T-helper 1 cell treated with Interleukin-12 subunit alpha and Interleukin-12 subunit beta and Interleukin-4 antibody, amounts not matched to agents 30 μg/mL and 1 μg/mL, for 36 hours (primary cell): ENCODE results near the gene SRA1.

Source experiments
- H3K27ac Mint-ChIP-seq: one replicate; pipeline ENCODE4 v1.8.0; 2021; ENCODE audit warnings: mild to moderate bottlenecking, mixed read lengths
- H3K27me3 Mint-ChIP-seq: one replicate; pipeline ENCODE4 v1.8.0; 2021; ENCODE audit warnings: low read depth, mixed read lengths
- H3K36me3 Mint-ChIP-seq: one replicate; pipeline ENCODE4 v1.8.0; 2021; ENCODE audit warnings: low read depth, mixed read lengths
- H3K4me1 Mint-ChIP-seq: one replicate; pipeline ENCODE4 v1.8.0; 2021; ENCODE audit warnings: low read depth, mixed read lengths
- H3K4me3 Mint-ChIP-seq: one replicate; pipeline ENCODE4 v1.8.0; 2021; ENCODE audit warnings: mild to moderate bottlenecking, moderate library complexity, mixed read lengths
- H3K9me3 Mint-ChIP-seq: one replicate; pipeline ENCODE4 v1.8.0; 2021; ENCODE audit warnings: mixed read lengths

Gene SRA1

DNA sequence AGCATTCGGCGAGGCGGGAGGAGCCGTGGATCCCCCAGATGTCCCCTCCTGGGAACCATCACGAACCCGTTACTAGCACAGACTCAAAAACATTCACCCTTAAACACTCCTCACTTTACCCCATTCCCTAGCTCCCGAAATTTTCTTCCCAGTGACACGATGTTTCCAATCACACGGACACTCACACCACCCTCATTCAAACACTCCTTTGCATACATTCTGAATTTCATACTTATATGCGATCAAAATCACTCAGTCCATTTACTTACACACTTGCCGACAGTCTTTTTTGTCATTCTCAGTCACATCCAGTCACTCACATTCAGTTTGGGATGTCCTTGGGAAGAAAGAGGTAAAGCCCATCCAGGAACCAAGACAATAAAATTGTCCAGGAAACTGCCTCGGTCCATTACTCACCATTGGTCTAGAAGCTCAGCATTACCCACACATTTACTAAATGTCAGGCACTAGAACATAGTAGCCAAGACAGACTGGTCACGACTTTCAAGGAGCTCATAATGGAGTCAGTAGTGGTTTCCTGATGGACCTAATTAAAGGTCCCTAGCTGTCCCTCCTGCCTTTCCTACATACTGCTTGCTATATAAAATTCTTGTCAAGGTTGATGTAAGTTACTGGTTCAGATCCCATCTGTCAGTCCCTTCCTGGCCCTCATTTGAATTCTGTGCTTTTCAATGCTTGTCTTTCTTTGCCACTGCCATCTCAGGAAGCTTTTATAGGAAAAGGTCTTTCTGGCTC is 7.9 kb upstream of the SRA1 start:
- H3K27ac Mint-ChIP-seq = peak overlapping the region; percentile 94
- H3K36me3 Mint-ChIP-seq = peaks cover 31% of the 10 kb centered on the region
- peak overlapping the region; percentile 95 for H3K4me3 Mint-ChIP-seq
- H3K27me3 Mint-ChIP-seq = no peaks in the 10 kb centered on the region
- no peaks in the 10 kb centered on the region for H3K9me3 Mint-ChIP-seq
- H3K4me1 Mint-ChIP-seq = peaks cover 42% of the 10 kb centered on the region

DNA sequence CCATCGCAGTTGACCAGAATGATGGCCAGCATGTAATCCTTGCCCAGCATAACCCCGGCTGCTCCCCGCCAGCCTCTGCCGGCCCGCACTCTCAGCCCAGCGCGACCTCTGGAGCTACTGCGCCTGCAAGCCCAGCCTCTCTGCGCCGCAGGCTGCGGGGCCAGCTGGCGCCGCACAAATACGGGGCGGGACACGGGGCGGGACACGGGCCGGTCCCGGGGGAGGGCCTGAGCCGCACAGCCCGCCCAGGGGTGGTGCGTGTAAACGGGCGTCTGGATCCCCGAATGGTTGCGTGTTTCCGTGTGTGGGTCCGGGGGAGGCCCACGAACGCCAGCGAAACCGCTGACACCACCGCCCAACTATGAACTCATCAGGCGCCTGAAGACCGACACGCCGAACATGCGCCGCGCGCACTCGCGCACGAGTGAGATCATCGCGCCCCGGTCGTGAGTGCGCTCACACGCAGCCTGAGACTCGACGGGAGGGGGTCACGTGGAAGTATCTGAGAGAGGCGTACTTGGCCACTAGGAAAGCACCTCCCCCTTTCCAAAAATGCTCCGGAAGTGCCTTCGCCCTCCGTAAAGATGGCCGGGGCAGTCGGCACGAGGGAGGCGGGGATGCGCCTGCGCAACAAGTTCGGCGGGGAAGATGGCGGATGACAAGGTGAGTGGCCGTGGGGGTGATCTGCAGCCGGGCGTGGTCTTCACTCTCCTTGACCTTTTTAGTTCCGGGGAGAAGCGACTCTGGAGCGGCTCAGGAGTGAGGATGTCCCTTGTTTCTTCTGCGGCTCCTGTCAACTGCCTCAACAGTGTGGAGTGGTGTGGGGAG is 7.1 kb upstream of the SRA1 start, which contains the start of the genes APBB3 and SLC35A4:
Gene APBB3 (minus strand): TSS at position 403 of the 828 bp plus-strand sequence. CDS start 353 bp downstream, at position 50.
Gene SLC35A4 (plus strand): TSS at position 633 of the 828 bp plus-strand sequence. CDS start 2,342 bp downstream, outside the sequence.
- H3K9me3 Mint-ChIP-seq = no peaks in the 10 kb centered on the region
- no peaks in the 10 kb centered on the region for H3K27me3 Mint-ChIP-seq
- peak within 1 kb of the TSS; percentile 94 for H3K27ac Mint-ChIP-seq
- H3K4me3 Mint-ChIP-seq = peak within 1 kb of the TSS; percentile 95
- H3K4me1 Mint-ChIP-seq = peaks cover 37% of the 10 kb centered on the region
- H3K36me3 Mint-ChIP-seq = peaks cover 32% of the 10 kb centered on the region

DNA sequence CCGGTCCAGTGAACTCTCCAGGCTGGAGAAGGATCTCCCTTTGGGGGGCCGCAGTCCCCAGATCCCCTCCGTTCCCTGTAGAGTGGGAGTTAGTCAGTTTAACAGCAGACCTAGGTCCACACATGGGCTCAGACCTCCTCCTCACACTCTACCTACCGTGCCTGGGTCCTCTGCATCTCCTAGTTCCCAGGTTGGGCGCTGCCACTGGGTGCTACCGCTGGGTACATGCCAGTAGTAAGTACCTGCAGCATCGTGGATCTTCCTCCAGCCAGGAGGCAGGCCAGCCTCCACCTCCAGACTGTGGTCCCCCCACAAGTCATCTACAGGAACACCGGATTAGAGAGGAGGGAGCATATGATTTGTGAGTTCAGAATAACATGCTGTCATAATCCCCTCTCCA is 6.3 kb upstream of the SRA1 start:
- peak overlapping the region; percentile 92 for H3K27ac Mint-ChIP-seq

DNA sequence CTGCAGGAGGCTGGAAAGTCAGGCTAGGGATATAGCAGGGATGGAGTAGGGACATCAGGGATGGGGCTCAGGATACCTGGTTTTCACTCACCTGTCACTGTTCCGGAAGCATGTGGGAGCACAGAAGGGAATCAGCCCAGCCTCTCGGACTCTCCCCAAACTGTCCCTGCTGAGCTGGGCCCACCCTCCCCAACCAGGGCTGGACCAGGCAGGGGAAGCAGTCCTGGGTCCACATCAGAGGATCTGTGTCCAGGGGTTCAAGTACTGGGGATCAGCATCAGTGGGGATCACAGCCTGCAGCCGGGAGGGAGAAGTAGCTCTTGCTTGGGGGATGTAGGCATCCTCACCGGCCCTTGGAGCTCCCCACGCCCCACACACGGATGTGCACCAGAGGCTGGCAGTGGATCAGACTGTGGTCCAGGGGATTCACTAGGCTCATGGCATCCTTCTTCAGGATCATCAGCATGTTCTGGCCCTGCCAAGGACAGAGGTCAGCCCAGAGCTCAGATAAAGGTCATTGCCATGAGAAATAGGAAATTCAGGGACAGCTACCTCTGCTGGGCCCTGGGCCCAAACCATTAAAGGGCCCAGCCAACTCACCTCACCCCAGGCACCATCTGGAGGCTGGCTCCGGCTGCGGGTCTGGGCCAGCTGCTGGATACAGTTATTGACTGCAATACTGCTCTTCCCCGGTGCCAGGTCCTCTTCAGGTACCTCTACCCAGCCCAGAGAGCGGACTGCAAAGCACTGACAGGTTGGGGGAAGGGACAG is 4.7 kb upstream of the SRA1 start:
- H3K4me3 Mint-ChIP-seq = no peak overlapping the region
- H3K9me3 Mint-ChIP-seq = no peaks in the 10 kb centered on the region
- H3K4me1 Mint-ChIP-seq = peaks cover 35% of the 10 kb centered on the region
- no peak overlapping the region for H3K27ac Mint-ChIP-seq
- peaks cover 19% of the 10 kb centered on the region for H3K36me3 Mint-ChIP-seq
- H3K27me3 Mint-ChIP-seq = no peaks in the 10 kb centered on the region

More for the DNA sequence above, 6.3 kb upstream of the SRA1 start:
- Mint-ChIP-seq H3K4me1 (peaks cover 34% of the 10 kb centered on the region), H3K4me3 (peak overlapping the region; percentile 95), H3K27me3 (no peaks in the 10 kb centered on the region), H3K9me3 (no peaks in the 10 kb centered on the region), H3K36me3 (peaks cover 30% of the 10 kb centered on the region)

DNA sequence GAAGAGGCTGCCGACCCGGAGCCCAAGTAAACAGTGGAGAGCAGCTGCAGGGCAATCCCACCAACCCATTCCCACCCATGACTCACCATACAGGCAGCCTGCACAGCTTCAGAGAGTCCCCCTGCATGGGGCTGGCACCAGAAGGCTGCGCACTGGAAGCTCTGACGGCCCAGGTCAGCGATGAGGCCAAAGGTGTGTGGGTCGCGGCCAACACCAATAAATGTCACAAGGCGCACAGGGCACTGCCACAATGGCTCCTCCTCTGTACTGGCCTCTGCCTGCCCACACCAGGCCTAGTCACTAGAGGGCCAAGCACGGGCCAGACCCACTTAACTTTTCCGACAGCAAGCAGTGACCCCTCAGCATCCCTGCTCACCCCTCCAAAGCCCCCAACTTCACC is 3.0 kb upstream of the SRA1 start:
- Mint-ChIP-seq H3K36me3 (peaks cover 18% of the 10 kb centered on the region), H3K27me3 (no peaks in the 10 kb centered on the region), H3K9me3 (no peaks in the 10 kb centered on the region), H3K27ac (no peak overlapping the region), H3K4me3 (no peak overlapping the region), H3K4me1 (peaks cover 38% of the 10 kb centered on the region)

DNA sequence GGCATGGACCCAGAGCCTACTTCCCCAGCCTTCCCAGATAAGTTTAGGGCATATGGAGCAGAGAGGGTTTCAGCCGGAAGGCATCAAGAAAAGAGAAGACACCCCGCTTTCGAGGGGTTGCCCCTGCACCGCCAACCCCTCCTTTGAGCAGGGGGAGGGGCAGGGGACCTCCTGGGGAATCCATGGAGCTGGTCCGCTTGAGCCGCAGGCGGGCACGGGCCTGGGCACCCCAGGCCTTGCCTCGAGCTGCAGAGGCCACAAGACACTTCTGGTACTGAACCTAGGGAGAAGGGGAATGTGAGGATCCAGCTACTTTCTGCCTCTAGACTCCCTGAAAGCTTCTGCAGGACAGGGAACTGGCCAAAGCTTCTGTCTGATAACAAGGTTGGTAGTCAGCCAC is 1.3 kb upstream of the SRA1 start:
- Mint-ChIP-seq H3K36me3 (peaks cover 19% of the 10 kb centered on the region), H3K27me3 (no peaks in the 10 kb centered on the region), H3K9me3 (no peaks in the 10 kb centered on the region), H3K4me3 (no peak overlapping the region), H3K27ac (no peak overlapping the region), H3K4me1 (peaks cover 49% of the 10 kb centered on the region)

DNA sequence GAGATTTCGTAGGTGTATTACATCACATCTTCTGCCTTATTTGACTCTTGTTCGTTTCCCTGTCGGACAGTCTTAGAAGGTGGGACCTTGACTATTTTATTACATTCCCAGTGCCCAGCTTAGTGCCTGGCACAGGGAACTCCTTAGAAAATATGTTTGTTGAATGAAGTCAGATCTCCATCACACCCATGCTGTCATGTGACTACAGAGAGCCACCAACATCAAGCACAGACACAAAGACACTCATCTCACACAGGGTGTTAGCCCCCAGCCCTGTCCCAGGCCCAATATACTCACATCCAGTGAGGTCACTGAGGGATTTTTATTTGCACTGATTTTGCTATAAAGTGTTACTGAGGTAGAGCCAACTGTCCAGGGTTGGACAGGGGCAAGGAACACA is 692 bp upstream of the SRA1 start:
- peak overlapping the region; percentile 86 for H3K4me3 Mint-ChIP-seq
- peaks cover 25% of the 10 kb centered on the region for H3K36me3 Mint-ChIP-seq
- peaks cover 51% of the 10 kb centered on the region for H3K4me1 Mint-ChIP-seq
- H3K9me3 Mint-ChIP-seq = no peaks in the 10 kb centered on the region
- no peaks in the 10 kb centered on the region for H3K27me3 Mint-ChIP-seq
- peak overlapping the region; percentile 93 for H3K27ac Mint-ChIP-seq

DNA sequence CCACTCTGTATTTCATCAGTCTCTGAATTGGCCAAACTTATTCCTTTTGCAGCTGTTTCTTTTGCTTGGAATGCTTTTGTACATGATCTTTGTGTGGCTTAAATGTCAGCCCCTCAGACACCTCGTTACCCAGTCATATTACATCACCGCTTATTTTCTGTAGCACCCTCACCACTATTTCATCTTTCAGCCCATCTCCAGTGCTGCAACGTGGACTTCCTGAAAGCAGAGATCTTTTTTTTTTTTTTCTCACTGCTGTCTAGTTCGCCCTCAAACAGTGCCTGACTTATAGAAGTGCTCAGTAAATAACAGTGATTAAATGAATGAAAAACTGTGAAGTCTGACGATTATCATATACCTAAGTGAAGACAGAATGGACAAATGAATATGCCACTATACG is 835 bp downstream of the SRA1 start:
- peak overlapping the region; percentile 86 for H3K4me3 Mint-ChIP-seq
- no peaks in the 10 kb centered on the region for H3K9me3 Mint-ChIP-seq
- H3K27me3 Mint-ChIP-seq = no peaks in the 10 kb centered on the region
- peak overlapping the region; percentile 93 for H3K27ac Mint-ChIP-seq
- H3K36me3 Mint-ChIP-seq = peaks cover 33% of the 10 kb centered on the region
- peaks cover 52% of the 10 kb centered on the region for H3K4me1 Mint-ChIP-seq

DNA sequence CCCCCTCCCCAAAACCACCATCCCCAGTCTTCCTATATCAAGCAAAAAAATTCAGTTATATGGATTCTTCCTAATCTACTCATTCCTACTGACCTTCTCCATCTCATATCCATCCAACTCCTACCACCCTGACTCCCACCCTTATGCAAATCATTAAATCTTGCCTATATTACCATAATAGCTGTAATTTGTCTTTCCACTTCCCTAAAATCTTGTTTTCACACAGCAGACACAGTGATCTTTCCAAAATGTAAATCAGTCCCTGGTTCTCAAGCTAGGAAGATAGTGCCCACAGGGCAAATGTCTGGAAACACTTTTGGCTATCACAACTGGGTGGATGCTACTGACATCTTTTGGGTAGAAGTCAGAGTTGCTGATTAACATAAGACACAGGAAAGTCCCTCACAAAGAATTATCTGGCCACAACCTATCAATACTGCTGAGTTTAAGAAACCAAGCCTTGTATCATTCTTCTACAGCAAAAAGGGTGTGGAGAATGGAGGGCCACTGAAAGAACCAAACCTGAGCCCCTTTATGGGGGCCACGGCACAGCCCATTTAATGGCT is 1.4 kb downstream of the SRA1 start:
- Mint-ChIP-seq H3K9me3 (no peaks in the 10 kb centered on the region), H3K4me3 (peak overlapping the region; percentile 86), H3K4me1 (peaks cover 54% of the 10 kb centered on the region), H3K27ac (peak overlapping the region; percentile 93), H3K27me3 (no peaks in the 10 kb centered on the region), H3K36me3 (peaks cover 34% of the 10 kb centered on the region)

DNA sequence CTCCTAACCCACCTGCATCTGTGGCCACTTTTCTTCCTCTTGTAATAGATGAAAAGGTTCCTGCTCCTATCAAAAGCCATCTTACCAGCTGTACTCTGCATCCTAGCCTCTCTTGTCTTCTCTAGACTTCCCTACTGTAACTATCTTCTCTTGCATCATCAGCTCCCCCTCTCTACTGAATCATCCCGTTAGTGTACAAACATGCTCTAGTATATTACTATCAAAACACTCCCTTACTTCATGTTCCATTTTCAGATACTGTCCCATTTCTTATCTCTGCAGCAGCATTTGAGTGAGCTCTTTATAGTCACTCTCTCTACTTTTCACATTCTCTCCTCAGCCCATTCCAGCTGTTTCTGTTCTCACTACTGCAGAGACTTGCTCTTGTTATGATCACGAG is 2.8 kb downstream of the SRA1 start:
- H3K27ac Mint-ChIP-seq = peak overlapping the region; percentile 72
- no peaks in the 10 kb centered on the region for H3K9me3 Mint-ChIP-seq
- peaks cover 58% of the 10 kb centered on the region for H3K4me1 Mint-ChIP-seq
- H3K4me3 Mint-ChIP-seq = peak overlapping the region; percentile 29
- peaks cover 43% of the 10 kb centered on the region for H3K36me3 Mint-ChIP-seq
- H3K27me3 Mint-ChIP-seq = no peaks in the 10 kb centered on the region

DNA sequence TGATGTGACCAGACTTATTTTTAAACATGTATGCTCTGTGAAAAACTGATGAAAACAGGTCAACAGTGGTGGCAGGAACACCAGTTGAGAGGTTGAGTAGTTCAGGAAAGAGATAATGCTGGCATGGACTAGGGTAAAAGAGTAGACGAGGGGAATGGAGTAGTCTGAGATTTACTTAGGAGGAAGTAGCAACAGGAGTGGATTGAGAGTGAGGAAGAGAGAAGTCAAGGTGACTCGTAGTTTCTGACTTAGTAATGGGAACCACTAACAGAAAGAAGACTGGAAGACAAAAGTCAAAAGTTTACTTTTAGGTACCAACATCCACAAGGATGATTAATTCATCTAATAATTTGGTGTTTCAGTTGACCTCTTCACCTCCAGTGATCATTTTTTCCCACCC is 3.6 kb downstream of the SRA1 start:
- no peaks in the 10 kb centered on the region for H3K9me3 Mint-ChIP-seq
- H3K4me3 Mint-ChIP-seq = peak overlapping the region; percentile 16
- peaks cover 62% of the 10 kb centered on the region for H3K4me1 Mint-ChIP-seq
- peaks cover 46% of the 10 kb centered on the region for H3K36me3 Mint-ChIP-seq
- peak overlapping the region; percentile 81 for H3K27ac Mint-ChIP-seq
- no peaks in the 10 kb centered on the region for H3K27me3 Mint-ChIP-seq

DNA sequence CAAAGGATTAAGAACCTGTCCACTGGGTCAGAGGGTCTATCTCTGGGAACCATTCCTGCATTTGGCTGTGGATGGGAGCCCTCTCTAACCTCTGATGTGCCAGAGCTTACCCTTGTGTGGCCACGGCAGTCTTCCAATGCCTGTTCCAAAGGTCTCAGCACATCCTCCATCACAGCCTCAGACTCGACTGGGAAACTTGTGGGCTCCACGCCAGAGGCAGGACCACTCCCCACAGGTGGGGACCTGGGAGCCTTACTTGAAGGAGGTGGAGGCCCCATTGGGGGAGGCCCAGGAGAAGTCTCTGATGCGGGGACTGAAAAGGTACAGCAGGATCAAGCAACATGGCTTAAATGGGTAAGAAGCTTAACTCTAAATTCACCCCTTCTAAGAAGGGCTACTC is 5.4 kb downstream of the SRA1 start:
- Mint-ChIP-seq H3K36me3 (peaks cover 46% of the 10 kb centered on the region), H3K4me1 (peaks cover 64% of the 10 kb centered on the region), H3K27ac (no peak overlapping the region), H3K4me3 (no peak overlapping the region), H3K9me3 (no peaks in the 10 kb centered on the region), H3K27me3 (no peaks in the 10 kb centered on the region)

DNA sequence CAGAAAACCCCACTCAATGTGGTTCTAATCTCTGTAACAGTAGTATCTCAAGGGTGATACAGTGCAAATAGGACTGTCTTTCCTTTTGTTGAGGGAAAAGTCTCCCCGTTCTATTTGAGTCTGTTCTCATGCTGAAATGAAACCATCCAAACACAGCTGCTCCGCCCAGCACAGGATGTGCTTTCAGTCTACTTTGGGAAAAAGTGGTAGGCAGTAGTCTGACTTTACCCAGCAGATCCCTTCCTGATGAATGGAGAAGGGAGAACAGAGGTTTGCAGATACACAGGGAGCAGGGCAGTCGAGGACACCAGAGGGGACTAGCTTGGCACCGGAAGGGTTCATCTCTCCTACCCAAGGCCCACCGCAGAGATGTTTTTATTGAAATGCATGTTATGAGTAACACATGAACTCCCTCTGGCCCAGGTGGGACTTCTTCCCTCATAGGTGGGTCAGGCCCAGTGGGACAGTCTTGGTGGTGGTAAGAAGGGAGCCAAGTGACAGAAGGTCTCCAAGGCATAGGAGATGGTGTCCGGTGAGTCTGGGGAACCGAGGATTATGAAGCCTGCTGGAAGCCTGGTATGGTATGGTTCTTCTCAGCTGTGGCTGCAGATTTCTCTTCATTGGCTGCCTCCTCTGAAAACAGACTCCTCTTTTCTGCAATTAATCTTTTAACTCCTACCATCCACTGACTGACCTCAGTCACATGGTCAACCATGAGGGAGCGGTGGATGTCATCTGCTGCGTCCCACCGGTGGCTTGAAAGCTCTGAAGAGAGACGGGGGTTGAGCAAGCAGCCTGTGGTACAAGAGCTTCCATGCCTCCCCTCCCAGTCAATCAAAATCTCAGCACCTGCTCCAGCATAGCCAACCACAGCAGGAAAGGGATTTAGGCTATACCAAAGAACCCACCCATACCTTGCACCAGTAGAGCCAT is 6.9 kb downstream of the SRA1 start:
- peak overlapping the region; percentile 72 for H3K27ac Mint-ChIP-seq
- H3K27me3 Mint-ChIP-seq = no peaks in the 10 kb centered on the region
- H3K9me3 Mint-ChIP-seq = no peaks in the 10 kb centered on the region
- H3K4me3 Mint-ChIP-seq = no peak overlapping the region
- peaks cover 41% of the 10 kb centered on the region for H3K36me3 Mint-ChIP-seq
- H3K4me1 Mint-ChIP-seq = peaks cover 57% of the 10 kb centered on the region
